Testis (tissue), 2 donors: Measurements from ENCODE around the gene PINK1.

Source experiments
- CTCF ChIP-seq, 3 experiments: fragments of 450-650 bp in 2 of 3; fragments of 200-600 bp in 1 of 3; sonication (generic) in 1 of 3; IDR thresholded peaks; one replicate each; pipeline ENCODE4 v1.5.1; 2016 to 2019; ENCODE audit warnings: antibody characterized with exemption in 3 of 3, mild to moderate bottlenecking in 2 of 3, moderate library complexity in 1 of 3
- POLR2A ChIP-seq: fragments of 450-650 bp; IDR thresholded peaks from one replicate; pipeline ENCODE4 v1.6.1; 2017; ENCODE audit warnings: antibody characterized with exemption, mild to moderate bottlenecking, moderate library complexity

GRCh38 chr1:20626098-20626427 is 7.2 kb upstream of the PINK1 start:
- no peak for TF ChIP-seq POLR2A
- no peak for TF ChIP-seq CTCF (IDR thresholded peaks at IDR 0.05)
